Measurements from ENCODE around the gene EMSY.

- TF ChIP-seq CTCF (IDR thresholded peaks at IDR 0.05) (no peak), EZH2 (IDR thresholded peaks at IDR 0.05; ENCODE audit: borderline replicate concordance, insufficient read depth, low read depth, low read length, poor library complexity, severe bottlenecking) (no peak)
Measured at GRCh38 chr11:76513654-76514034, 68.8 kb downstream of the EMSY start.
